A549 (cell line): Measurements from ENCODE around the gene ROS1. TPM values are rescaled to one million over a fixed set of nuclear protein-coding genes. Genes with fewer than 3 reads are reported as not detected.

Source experiments
- ATAC-seq, 2 experiments: fragments of 200-7000 bp in 1 of 2; fragments of >200 bp in 1 of 2; cut with Nextera tagmentation in 1 of 2; cut with Tn5 transposase in 1 of 2; 3 replicates each; pipeline versions ENCODE4 v1.8.0 to v1.9.1; 2018 to 2020; ENCODE audit warnings: mild to moderate bottlenecking in 1 of 2, moderate library complexity in 1 of 2
- CTCF ChIA-PET: fragments of 300-600 bp; sonication (Branson Sonifier 250); formaldehyde crosslinking; extraction: SDS; loops from one replicate; lab custom pipeline; 2021; ENCODE audit warnings: antibody characterized with exemption, inconsistent platforms; lab: Yijun Ruan, JAX
- POLR2A ChIA-PET: fragments of 350-600 bp; formaldehyde crosslinking; extraction: SDS; loops from one replicate; lab custom pipeline; 2021; ENCODE audit warnings: antibody characterized with exemption, inconsistent platforms; lab: Yijun Ruan, JAX
- DNase-seq, 2 experiments: peaks; one replicate each; pipeline versions ENCODE4 v3.0.0 to v3.0.0-alpha.2; 2011 to 2016; ENCODE audit warnings: low read depth in 1 of 2, low spot score in 1 of 2
- FAIRE-seq: peaks from 2 replicates; lab custom pipeline; 2011; peaks lifted over from hg19 to GRCh38; lab: Jason Lieb, UNC
- H3K27ac ChIP-seq, 2 experiments: fragments of >200 bp; sonication (Bioruptor Twin); formaldehyde crosslinking; 3 replicates each; pipeline ENCODE4 v1.5.1; 2016 to 2017
- H3K4me1 ChIP-seq: fragments of >200 bp; sonication (Bioruptor Twin); formaldehyde crosslinking; 3 replicates; pipeline ENCODE4 v1.6.1; 2016
- H3K4me2 ChIP-seq: fragments of >200 bp; sonication (Bioruptor Twin); formaldehyde crosslinking; 3 replicates; pipeline ENCODE4 v1.6.1; 2016
- H3K4me3 ChIP-seq: fragments of >200 bp; sonication (Bioruptor Twin); formaldehyde crosslinking; 3 replicates; pipeline ENCODE4 v1.5.1; 2016
- H3K9me3 ChIP-seq: fragments of >200 bp; sonication (Bioruptor Twin); formaldehyde crosslinking; 3 replicates; pipeline ENCODE4 v1.6.1; 2016
- ATOH8 ChIP-seq: fragments of 250-450 bp; sonication (Bioruptor Pico); IDR thresholded peaks from 2 replicates; pipeline ENCODE4 v1.5.0; 2020; ENCODE audit warnings: low read depth, mild to moderate bottlenecking, moderate library complexity
- CBX2 ChIP-seq: fragments of 200-600 bp; sonication (generic); IDR thresholded peaks from 2 replicates; pipeline ENCODE4 v1.6.1; 2016; ENCODE audit warnings: low read depth, mild to moderate bottlenecking, borderline replicate concordance
- CBX8 ChIP-seq: fragments of 200-600 bp; sonication (generic); IDR thresholded peaks from 2 replicates; pipeline ENCODE4 v1.6.1; 2016
- CEBPB ChIP-seq, 2 experiments: fragments of >200 bp in 1 of 2; sonication (Bioruptor Twin) in 1 of 2; formaldehyde crosslinking in 1 of 2; IDR thresholded peaks; 2 replicates each; pipeline ENCODE4 v1.6.1; 2012 to 2016
- EHF ChIP-seq: fragments of 250-450 bp; sonication (Bioruptor Pico); IDR thresholded peaks from 2 replicates; pipeline ENCODE4 v1.5.0; 2020; ENCODE audit warnings: mild to moderate bottlenecking
- EP300 ChIP-seq, 2 experiments: fragments of >200 bp; sonication (Bioruptor Twin); formaldehyde crosslinking; IDR thresholded peaks; 2 replicates in 1 of 2; 3 replicates in 1 of 2; pipeline ENCODE4 v1.6.1; 2016 to 2017
- FOSB ChIP-seq: fragments of 250-450 bp; sonication (Bioruptor Pico); IDR thresholded peaks from 2 replicates; pipeline ENCODE4 v1.5.0; 2020; ENCODE audit warnings: mild to moderate bottlenecking, moderate library complexity
- GATA3 ChIP-seq: IDR thresholded peaks from 2 replicates; pipeline ENCODE4 v1.6.1; 2012; ENCODE audit warnings: borderline replicate concordance
- HEYL ChIP-seq: fragments of 250-450 bp; sonication (Bioruptor Pico); IDR thresholded peaks from 2 replicates; pipeline ENCODE4 v1.8.0; 2021; ENCODE audit warnings: mild to moderate bottlenecking, moderate library complexity
- HOXA7 ChIP-seq: fragments of 250-450 bp; sonication (Bioruptor Pico); IDR thresholded peaks from 2 replicates; pipeline ENCODE4 v1.5.0; 2020; ENCODE audit warnings: mild to moderate bottlenecking, moderate library complexity
- HOXB13 ChIP-seq: fragments of 250-450 bp; sonication (Bioruptor Pico); IDR thresholded peaks from 2 replicates; pipeline ENCODE4 v1.5.0; 2020; ENCODE audit warnings: low read depth, mild to moderate bottlenecking, moderate library complexity
- JUNB ChIP-seq: fragments of >200 bp; sonication (Bioruptor Twin); formaldehyde crosslinking; IDR thresholded peaks from 2 replicates; pipeline ENCODE4 v1.6.1; 2016
- KDM1A ChIP-seq: fragments of 200-600 bp; sonication (generic); IDR thresholded peaks from 2 replicates; pipeline ENCODE4 v1.6.1; 2016; ENCODE audit warnings: low read depth, mild to moderate bottlenecking
- KDM5A ChIP-seq: fragments of 200-600 bp; sonication (generic); IDR thresholded peaks from 2 replicates; pipeline ENCODE4 v1.6.1; 2016; ENCODE audit warnings: antibody characterized with exemption, mild to moderate bottlenecking
- NFE2L2 ChIP-seq: fragments of 150-350 bp; conservative IDR thresholded peaks from 2 replicates; pipeline ENCODE4 v1.6.1; 2014; ENCODE audit warnings: low read length
- RARB ChIP-seq: fragments of 250-450 bp; sonication (Bioruptor Pico); IDR thresholded peaks from 2 replicates; pipeline ENCODE4 v1.8.0; 2021; ENCODE audit warnings: mild to moderate bottlenecking, moderate library complexity
- RCOR1 ChIP-seq: fragments of 150-350 bp; IDR thresholded peaks from 2 replicates; pipeline ENCODE4 v1.6.1; 2014; ENCODE audit warnings: antibody characterized with exemption, low read length, low read depth
- ZNF302 ChIP-seq: fragments of 250-450 bp; sonication (Bioruptor Pico); IDR thresholded peaks from 2 replicates; pipeline ENCODE4 v1.9.0; 2021; ENCODE audit warnings: inconsistent platforms, mild to moderate bottlenecking, moderate library complexity
- ZSCAN20 ChIP-seq: fragments of 250-450 bp; sonication (Bioruptor Pico); IDR thresholded peaks from 2 replicates; pipeline ENCODE4 v1.8.0; 2022; ENCODE audit warnings: mild to moderate bottlenecking, moderate library complexity
- WGBS: methylation state at CpG from one replicate; pipeline ENCODE4 v1.1.6; 2017; ENCODE audit errors: missing lambda C conversion rate; 5-methylcytosine and 5-hydroxymethylcytosine counted together
- polyA plus RNA-seq, 4 experiments: library from polyadenylated mRNA; depleted of rRNA in 3 of 4; stranded (reverse); fragments of >200 nt; fragmentation: RNase III in 1 of 4; extraction: RNeasy Plus Mini Kit Qiagen cat#74134 plus additional on column Dnase treatment in 1 of 4; gene quantifications; 2 replicates in 3 of 4; 3 replicates in 1 of 4; pipeline ENCODE4 v1.2.3, GENCODE V29; 2011 to 2017
- TF ChIP-seq, protein P1 (sequence below): IDR thresholded peaks from 2 replicates; pipeline ENCODE4 v1.6.1; 2012; ENCODE audit warnings: low read depth, borderline replicate concordance

The ROS1 gene
- polyA plus RNA-seq, 2 of the 4 experiments (the other 2 are of a cell fraction): 0.17 to 0.18 TPM

DNA sequence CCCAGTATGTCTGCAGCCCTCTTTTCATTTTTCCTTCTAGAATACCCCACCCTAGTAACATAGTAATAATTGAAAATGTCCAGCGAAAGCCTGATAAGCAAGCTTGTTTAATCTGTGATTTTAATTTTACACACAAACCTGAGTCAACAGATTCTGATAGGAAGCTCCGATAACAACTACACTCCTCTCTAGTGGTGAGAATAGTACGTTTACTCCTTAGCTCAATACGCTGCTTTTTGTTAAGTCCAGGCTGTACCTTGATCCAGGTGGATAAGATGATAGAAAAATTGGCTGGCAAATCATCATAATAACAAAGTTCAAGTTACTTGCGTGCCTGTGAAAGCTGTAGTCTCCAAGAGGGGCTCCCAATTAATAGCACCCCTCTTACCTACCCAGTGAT lies 31.3 kb upstream of the ROS1 start:
- WGBS: 81% methylated on average over 5 of the region's 5 CpGs
- ATAC-seq (no peak), DNase-seq (no peak), FAIRE-seq (no peak)
- CTCF ChIA-PET: interaction anchor here (0.6 to 1.4 kb wide), 4 partner anchors 34 to 1690 kb away, joined by 3 to 4 read pairs (median 3); no protein-coding TSS in a partner anchor
- peaks cover 22% of the 10 kb centered on the region for H3K4me1 ChIP-seq
- no peak overlapping the region for H3K4me3 ChIP-seq
- POLR2A ChIA-PET: no interaction called here
- H3K4me2 ChIP-seq: peak overlapping the region; percentile 66
- TF ChIP-seq CBX2: no peak
- TF ChIP-seq ZNF302 (CRISPR knock-in tag): no peak
- TF ChIP-seq EP300 (IDR thresholded peaks at IDR 0.05): no peak
- no peak for TF ChIP-seq EHF (CRISPR knock-in tag)
- TF ChIP-seq HOXA7 (CRISPR knock-in tag): no peak
- no peak for TF ChIP-seq RARB (CRISPR knock-in tag)
- TF ChIP-seq GATA3: no peak
- TF ChIP-seq, protein P1, sequence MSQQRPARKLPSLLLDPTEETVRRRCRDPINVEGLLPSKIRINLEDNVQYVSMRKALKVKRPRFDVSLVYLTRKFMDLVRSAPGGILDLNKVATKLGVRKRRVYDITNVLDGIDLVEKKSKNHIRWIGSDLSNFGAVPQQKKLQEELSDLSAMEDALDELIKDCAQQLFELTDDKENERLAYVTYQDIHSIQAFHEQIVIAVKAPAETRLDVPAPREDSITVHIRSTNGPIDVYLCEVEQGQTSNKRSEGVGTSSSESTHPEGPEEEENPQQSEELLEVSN: no peak
- TF ChIP-seq ZSCAN20 (CRISPR knock-in tag): no peak
- TF ChIP-seq HOXB13 (CRISPR knock-in tag): no peak
- TF ChIP-seq KDM5A: no peak
- no peak for TF ChIP-seq HEYL (CRISPR knock-in tag)
- TF ChIP-seq RCOR1: no peak
- no peak for TF ChIP-seq JUNB
- TF ChIP-seq KDM1A: no peak
- no peak for TF ChIP-seq FOSB (CRISPR knock-in tag)
- TF ChIP-seq NFE2L2: no peak
- TF ChIP-seq CBX8: no peak
- H3K27ac ChIP-seq: peak overlapping the region; percentile 70 to 76
- no peaks in the 10 kb centered on the region for H3K9me3 ChIP-seq

DNA sequence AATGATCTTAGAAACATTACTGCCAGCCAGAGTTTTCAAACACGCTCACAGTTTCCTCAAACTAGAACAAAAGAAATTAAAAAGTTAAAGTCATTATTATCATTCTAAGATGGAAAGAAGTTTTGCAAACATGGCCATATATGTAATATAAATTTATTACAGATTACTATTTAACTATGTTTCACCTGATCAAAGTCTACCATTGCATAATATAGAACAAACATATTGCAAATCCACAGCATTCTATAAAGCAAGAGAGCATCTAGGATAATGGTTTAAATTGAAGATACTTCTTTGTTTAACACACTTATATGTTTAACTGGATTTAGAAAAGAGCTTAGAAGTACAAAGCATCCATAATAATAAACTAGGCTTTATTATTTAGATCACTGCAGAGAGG lies 30.5 kb upstream of the ROS1 start:
- no peak overlapping the region for H3K4me3 ChIP-seq
- TF ChIP-seq CEBPB (IDR thresholded peaks at IDR 0.05): peak; percentile 27 to 40; a peak in 2 of 4 replicates
- TF ChIP-seq ATOH8 (CRISPR knock-in tag): no peak
- no peak for ATAC-seq
- FAIRE-seq: no peak
- no peak for DNase-seq
- H3K27ac ChIP-seq: peak overlapping the region; percentile 69 to 70; a peak in 5 of 6 replicates
- POLR2A ChIA-PET: no interaction called here
- H3K4me2 ChIP-seq: peak overlapping the region; percentile 66
- CTCF ChIA-PET: interaction anchor here (1.0 kb wide), 1 partner anchor 35 kb away, joined by 3 read pairs; no protein-coding TSS in a partner anchor
- peaks cover 29% of the 10 kb centered on the region for H3K4me1 ChIP-seq
- H3K9me3 ChIP-seq: no peaks in the 10 kb centered on the region
- WGBS: 77% methylated on average over 1 of the region's 1 CpG

DNA sequence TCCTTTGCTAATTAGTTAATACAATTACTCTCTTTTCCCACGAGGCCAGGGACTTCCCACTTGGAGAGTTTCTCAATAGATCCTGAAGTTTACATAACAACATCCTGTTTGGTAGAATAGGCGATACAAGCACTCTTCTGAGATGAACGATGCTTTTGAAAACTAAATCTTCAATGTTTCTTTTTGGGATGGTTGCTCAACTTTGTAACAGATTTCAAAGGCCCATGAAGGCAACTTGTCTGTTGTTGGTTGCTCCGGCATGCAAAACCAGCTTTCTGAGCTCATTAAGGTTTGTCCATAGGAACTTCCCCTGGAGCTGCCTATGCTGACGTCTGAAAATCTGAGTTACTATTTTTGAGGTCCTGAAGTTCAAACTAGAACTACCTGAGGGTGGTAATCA lies 25.9 kb upstream of the ROS1 start:
- ATAC-seq: no peak
- ChIA-PET CTCF (interaction anchor here (0.8 to 1.7 kb wide), 5 partner anchors 27 to 378 kb away, joined by 3 to 11 read pairs (median 3); partner anchors contain the start of gene GOPC), POLR2A (interaction anchor here (1.1 kb wide), 1 partner anchor 151 kb away, joined by 4 read pairs; the partner anchor contains the start of gene GOPC)
- no peak for FAIRE-seq
- peak; percentile 29 to 62; a peak in 1 of 4 replicates for TF ChIP-seq CEBPB (IDR thresholded peaks at IDR 0.05)
- no peak for TF ChIP-seq HEYL (CRISPR knock-in tag)
- Histone ChIP-seq H3K4me3 (no peak overlapping the region), H3K4me1 (peaks cover 68% of the 10 kb centered on the region), H3K4me2 (peak overlapping the region; percentile 91), H3K9me3 (no peaks in the 10 kb centered on the region), H3K27ac (peak overlapping the region; percentile 96 to 100)
- DNase-seq: no peak
- WGBS: 33% methylated on average over 5 of the region's 5 CpGs
